K562 (cell line): ENCODE results near the gene AFF2. TPM values are rescaled to one million over a fixed set of nuclear protein-coding genes. Genes with fewer than 3 reads are reported as not detected.

ENCODE experiments used
- ATAC-seq: fragments of 200-7000 bp; cut with Tn5 transposase; 3 replicates; pipeline ENCODE4 v1.9.1; 2020; ENCODE audit warnings: moderate library complexity
- BruUV-seq: library from RNA; stranded (reverse); fragments of 400-500 nt; replicated peaks from 2 replicates; lab custom pipeline; 2021; lab: Mats Ljungman, UMichigan
- CTCF ChIA-PET: fragments of 300-600 bp; formaldehyde crosslinking; extraction: SDS; loops from one replicate; lab custom pipeline; 2021; ENCODE audit warnings: low intra/inter-chr PET ratio; lab: Yijun Ruan, JAX
- POLR2A ChIA-PET: fragments of 300-600, 350-650 bp; sonication (Branson Sonifier 250); formaldehyde crosslinking; extraction: SDS; loops from one replicate; lab custom pipeline; 2021; ENCODE audit warnings: antibody characterized with exemption, inconsistent platforms; lab: Yijun Ruan, JAX
- DNase-seq, 4 experiments: peaks; one replicate each; pipeline versions ENCODE4 v3.0.0 to v3.0.0-alpha.2; 2011 to 2018; ENCODE audit warnings: low spot score in 3 of 4, mixed read lengths in 3 of 4; ENCODE audit errors: extremely low read depth in 1 of 4
- FAIRE-seq: peaks from 2 replicates; lab custom pipeline; 2011; peaks lifted over from hg19 to GRCh38; lab: Jason Lieb, UNC
- H2AFZ ChIP-seq: 2 replicates; pipeline ENCODE4 v1.6.0; 2011; ENCODE audit warnings: low read depth, low read length, control low read depth, inconsistent platforms
- H3K27ac ChIP-seq: fragments of 200-600 bp; 3 replicates; pipeline ENCODE4 v1.8.0; 2011; ENCODE audit warnings: low read depth, mild to moderate bottlenecking, control low read depth, inconsistent platforms, low read length, moderate library complexity, mixed read lengths; ENCODE audit errors: extremely low read depth
- H3K27me3 ChIP-seq, 2 experiments: fragments of 300-600 bp in 1 of 2; 2 replicates in 1 of 2; 3 replicates in 1 of 2; pipeline versions ENCODE4 v1.6.0 to v1.8.0; 2011; ENCODE audit warnings: inconsistent platforms in 2 of 2, low read length in 2 of 2, mild to moderate bottlenecking in 1 of 2, mixed read lengths in 1 of 2, moderate library complexity in 1 of 2; ENCODE audit not compliant: control insufficient read depth in 2 of 2, insufficient read depth in 2 of 2
- H3K36me3 ChIP-seq: fragments of 300-600 bp; 3 replicates; pipeline ENCODE4 v1.8.0; 2011; ENCODE audit warnings: mild to moderate bottlenecking, low read length, inconsistent platforms; ENCODE audit not compliant: control insufficient read depth, insufficient read depth
- H3K4me1 ChIP-seq, 2 experiments: fragments of 200-600 bp in 1 of 2; replicated peaks in 1 of 2; 2 replicates in 1 of 2; 3 replicates in 1 of 2; pipeline versions ENCODE4 v1.5.1 to v1.8.0; 2011; ENCODE audit warnings: inconsistent platforms in 2 of 2, low read length in 2 of 2, mild to moderate bottlenecking in 1 of 2, mixed read lengths in 1 of 2, moderate library complexity in 1 of 2; ENCODE audit not compliant: control insufficient read depth in 2 of 2, insufficient read depth in 2 of 2
- H3K4me2 ChIP-seq: 2 replicates; pipeline ENCODE4 v1.6.1; 2011; ENCODE audit warnings: low read length, control low read depth, inconsistent platforms, mixed read lengths; ENCODE audit not compliant: insufficient read depth
- H3K4me3 ChIP-seq: fragments of 200-600 bp; sonication (generic), shearing (Covaris generic); 2 replicates; pipeline ENCODE4 v1.5.1; 2016; ENCODE audit warnings: control low read depth, inconsistent platforms
- H3K79me2 ChIP-seq: fragments of 200-600 bp; 3 replicates; pipeline ENCODE4 v1.8.0; 2011; ENCODE audit warnings: low read length, inconsistent platforms; ENCODE audit not compliant: control insufficient read depth, insufficient read depth
- H3K9ac ChIP-seq, 2 experiments: 2 replicates each; pipeline versions ENCODE4 v1.6.0 to v1.6.1; 2011; ENCODE audit warnings: low read depth in 2 of 2, low read length in 2 of 2, control low read depth in 1 of 2, inconsistent platforms in 1 of 2, mild to moderate bottlenecking in 1 of 2, mixed read lengths in 1 of 2; ENCODE audit not compliant: insufficient read depth in 1 of 2
- H3K9me1 ChIP-seq: one replicate; pipeline ENCODE4 v1.6.0; 2011; ENCODE audit warnings: inconsistent platforms, mild to moderate bottlenecking, low read length, moderate library complexity; ENCODE audit not compliant: control insufficient read depth, insufficient read depth
- H3K9me3 ChIP-seq: replicated peaks from 2 replicates; pipeline ENCODE4 v1.5.1; 2011; ENCODE audit warnings: low read depth, low read length, inconsistent platforms; ENCODE audit not compliant: control insufficient read depth, insufficient read depth
- H4K20me1 ChIP-seq: replicated peaks from 2 replicates; pipeline ENCODE4 v1.6.1; 2011; ENCODE audit warnings: low read length, inconsistent platforms, mixed read lengths; ENCODE audit not compliant: control insufficient read depth, insufficient read depth
- ARID1B ChIP-seq: fragments of 450-650 bp; IDR thresholded peaks from 2 replicates; pipeline ENCODE4 v1.6.1; 2016; ENCODE audit warnings: antibody characterized with exemption, mild to moderate bottlenecking, inconsistent platforms
- COPS2 ChIP-seq: fragments of 450-650 bp; conservative IDR thresholded peaks from 2 replicates; pipeline ENCODE4 v1.6.1; 2016; ENCODE audit warnings: mild to moderate bottlenecking, moderate library complexity
- CREBBP ChIP-seq: IDR thresholded peaks from one replicate; pipeline ENCODE4 v1.6.1; 2012; ENCODE audit warnings: low read depth, mild to moderate bottlenecking, control low read depth, inconsistent platforms, low read length
- EGR1 ChIP-seq: fragments of 450-650 bp; conservative IDR thresholded peaks from 2 replicates; pipeline ENCODE4 v1.6.1; 2017; ENCODE audit warnings: mild to moderate bottlenecking
- HDAC3 ChIP-seq: fragments of 450-650 bp; IDR thresholded peaks from 2 replicates; pipeline ENCODE4 v1.6.1; 2018; ENCODE audit warnings: borderline replicate concordance, mild to moderate bottlenecking, moderate library complexity; ENCODE audit not compliant: partially characterized antibody
- HMG20A ChIP-seq: fragments of 450-650 bp; formaldehyde crosslinking; conservative IDR thresholded peaks from 2 replicates; pipeline ENCODE4 v1.4.0; 2020; ENCODE audit warnings: mild to moderate bottlenecking, mixed read lengths
- HMGXB4 ChIP-seq: sonication (generic); formaldehyde crosslinking; IDR thresholded peaks from 2 replicates; pipeline ENCODE4 v1.8.1; 2023; ENCODE audit warnings: mild to moderate bottlenecking, missing genetic modification reagents
- HSF4 ChIP-seq: fragments of 250-450 bp; sonication (Bioruptor Pico); IDR thresholded peaks from 2 replicates; pipeline ENCODE4 v2.1.2; 2022; ENCODE audit warnings: mild to moderate bottlenecking, moderate library complexity, borderline replicate concordance
- L3MBTL2 ChIP-seq: fragments of 450-650 bp; IDR thresholded peaks from 2 replicates; pipeline ENCODE4 v1.6.1; 2016; ENCODE audit warnings: mild to moderate bottlenecking, moderate library complexity
- MTA3 ChIP-seq: fragments of 450-650 bp; formaldehyde crosslinking; IDR thresholded peaks from 2 replicates; pipeline ENCODE4 v1.6.1; 2017; ENCODE audit warnings: mild to moderate bottlenecking, borderline replicate concordance
- NFYB ChIP-seq: IDR thresholded peaks from 2 replicates; pipeline ENCODE4 v1.6.1; 2011; ENCODE audit warnings: mild to moderate bottlenecking, moderate library complexity; ENCODE audit not compliant: insufficient read length; ENCODE audit errors: extremely low read depth
- RFX1 ChIP-seq: fragments of 450-650 bp; IDR thresholded peaks from 2 replicates; pipeline ENCODE4 v1.6.1; 2016; ENCODE audit warnings: mild to moderate bottlenecking, moderate library complexity
- SMARCE1 ChIP-seq: fragments of 450-650 bp; IDR thresholded peaks from 2 replicates; pipeline ENCODE4 v1.7.1; 2016; ENCODE audit warnings: mild to moderate bottlenecking
- TEAD1 ChIP-seq, 2 experiments: fragments of 450-650 bp in 1 of 2; sonication (generic) in 1 of 2; formaldehyde crosslinking; IDR thresholded peaks; 2 replicates each; pipeline versions ENCODE4 v1.4.0 to v1.8.0; 2020 to 2022; ENCODE audit warnings: mild to moderate bottlenecking in 2 of 2, missing genetic modification reagents in 1 of 2
- U2AF1 ChIP-seq: fragments of 200-400 bp; formaldehyde crosslinking; optimal IDR thresholded peaks from 2 replicates; pipeline ENCODE3; 2017; ENCODE audit warnings: mild to moderate bottlenecking, low read depth, low read length, moderate library complexity
- ZNF175 ChIP-seq: fragments of 200-800 bp; sonication (Bioruptor generic); IDR thresholded peaks from 2 replicates; pipeline ENCODE4 v1.6.1; 2016; ENCODE audit warnings: low read depth, mild to moderate bottlenecking, missing genetic modification characterization, missing compliant biosample characterization
- ZNF239 ChIP-seq: fragments of 250-450 bp; sonication (Bioruptor Pico); IDR thresholded peaks from 2 replicates; pipeline ENCODE4 v1.4.0; 2020; ENCODE audit warnings: mild to moderate bottlenecking
- ZNF79 ChIP-seq: fragments of 250-450 bp; sonication (Bioruptor Pico); IDR thresholded peaks from 2 replicates; pipeline ENCODE4 v1.4.0; 2020; ENCODE audit warnings: low read depth, mild to moderate bottlenecking, moderate library complexity
- WGBS: fragments of 100-300 bp; shearing (Covaris generic); methylation state at CpG from one replicate; pipeline ENCODE4 v1.1.6; 2016; ENCODE audit warnings: low coverage, mixed read lengths; ENCODE audit not compliant: insufficient coverage; ENCODE audit errors: missing lambda C conversion rate; 5-methylcytosine and 5-hydroxymethylcytosine counted together
- in situ Hi-C: fragments of 300-500 bp; cut with MboI; formaldehyde crosslinking; loops from 4 replicates; pipeline ENCODE4 v1.15.0; 2018; ENCODE audit warnings: inconsistent platforms, mixed read lengths
- intact Hi-C: fragments of 100-400 bp; cut with micrococcal nuclease; formaldehyde crosslinking; loops from 2 replicates; pipeline ENCODE4 v1.14.2; 2022
- polyA plus RNA-seq, 8 experiments: library from polyadenylated mRNA; depleted of rRNA in 4 of 8; stranded (reverse) in 5 of 8; unstranded in 3 of 8; fragments of >200 nt; fragmentation: Nextera tagmentation in 2 of 8; fragmentation: Illumina TruSeq in 1 of 8; extraction: Ambion mirVana in 2 of 8; extraction: Trizol in 1 of 8; gene quantifications; 2 replicates each; pipeline versions ENCODE4 v1.2.1 to v1.2.3, GENCODE V29; 2011 to 2014; ENCODE audit warnings: inconsistent platforms in 1 of 8, missing spikeins in 1 of 8
- total RNA-seq, 7 experiments: library from RNA; depleted of rRNA in 6 of 7; stranded (reverse); fragments of >200 nt in 6 of 7; fragmentation: Illumina TruSeq in 2 of 7; extraction: Trizol in 2 of 7; gene quantifications; 2 replicates each; pipeline versions ENCODE4 v1.2.1 to v1.2.3, GENCODE V29; 2011 to 2021; ENCODE audit warnings: low replicate concordance in 1 of 7
- TF ChIP-seq, protein P1 (sequence below): fragments of 250-450 bp; sonication (Bioruptor Pico); IDR thresholded peaks from 2 replicates; pipeline ENCODE4 v1.5.0; 2021; ENCODE audit warnings: mild to moderate bottlenecking, moderate library complexity

AFF2 gene
- total and polyA plus RNA-seq, 9 of the 15 experiments (the other 6 are each of a cell fraction or from before 2014, with no cell fraction given), result 0.01 to 0.20 (median 0.07) TPM

GRCh38 chrX:148929686-148930085, 429.3 kb downstream of the AFF2 start:
- no peak for TF ChIP-seq ZNF79 (CRISPR knock-in tag)
- TF ChIP-seq HSF4 (CRISPR knock-in tag), result no peak
- TF ChIP-seq, protein P1, sequence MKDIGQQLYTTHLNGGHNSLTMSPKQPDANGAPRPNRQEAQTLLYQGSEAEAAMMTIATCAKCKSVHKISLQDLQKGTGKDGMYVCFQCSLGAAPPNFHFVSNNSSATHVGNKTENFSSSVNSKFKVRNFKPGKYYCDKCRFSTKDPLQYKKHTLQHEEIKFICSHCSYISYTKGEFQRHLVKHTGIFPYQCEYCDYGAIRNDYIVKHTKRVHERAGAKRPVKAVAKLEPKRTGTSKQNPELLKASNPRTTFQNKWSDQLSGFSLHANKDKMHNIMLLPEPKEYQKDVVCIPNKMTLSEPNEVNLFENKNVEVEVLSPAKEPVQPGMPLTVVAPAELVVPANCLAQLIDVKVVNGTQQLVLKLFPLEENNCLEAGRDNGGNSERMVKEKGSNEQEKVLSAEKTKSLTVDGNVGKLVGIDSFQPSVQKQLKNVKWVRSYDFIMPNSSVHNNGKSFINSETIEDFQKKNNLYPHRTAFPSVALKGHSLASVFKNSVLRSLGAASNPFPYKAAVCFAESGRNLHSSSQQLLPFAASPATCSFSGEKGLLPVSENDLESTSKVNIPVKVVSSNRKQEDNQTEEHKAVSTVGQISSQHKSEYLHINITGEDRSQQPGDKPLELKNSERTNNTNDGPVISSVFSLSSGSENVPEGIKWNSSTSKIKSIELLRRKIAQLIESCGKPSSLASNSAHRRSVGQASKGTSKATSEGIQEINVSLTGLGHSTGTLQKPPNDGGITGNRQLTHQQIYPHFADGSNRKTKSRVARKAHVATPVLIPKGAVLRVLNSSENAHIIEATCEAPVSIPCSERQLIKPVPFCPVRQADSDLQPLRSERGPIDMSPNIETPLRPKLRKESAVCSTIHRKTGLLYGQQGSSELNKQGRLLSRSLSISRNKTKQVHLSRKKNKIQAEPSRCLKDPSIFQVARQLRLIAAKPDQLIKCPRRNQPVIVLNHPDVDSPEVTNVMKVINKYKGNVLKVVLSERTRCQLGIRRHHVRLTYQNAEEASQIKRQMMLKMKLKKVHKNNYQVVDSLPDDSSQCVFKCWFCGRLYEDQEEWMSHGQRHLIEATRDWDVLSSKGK (CRISPR knock-in tag), result no peak
- no peak for TF ChIP-seq ARID1B
- no peak for TF ChIP-seq ZNF175 (CRISPR knock-in tag)
- no peak for TF ChIP-seq RFX1
- TF ChIP-seq HMGXB4 (CRISPR knock-in tag), result no peak
- TF ChIP-seq HDAC3, result no peak
- TF ChIP-seq L3MBTL2, result no peak
- TF ChIP-seq SMARCE1, result no peak
- TF ChIP-seq NFYB, result no peak
- no peak for TF ChIP-seq ZNF239 (CRISPR knock-in tag)
- no peak for TF ChIP-seq U2AF1
- no peak for TF ChIP-seq TEAD1 (CRISPR knock-in tag; IDR thresholded peaks at IDR 0.05)
- no peak for TF ChIP-seq EGR1
- TF ChIP-seq HMG20A (CRISPR knock-in tag), result no peak
- TF ChIP-seq MTA3, result no peak
- TF ChIP-seq CREBBP, result no peak
- no peak for TF ChIP-seq COPS2
- ChIA-PET POLR2A (no interaction called here), CTCF (no interaction called here)
- H3K9ac ChIP-seq, result no peak overlapping the region
- H3K27ac ChIP-seq, result no peak overlapping the region
- no peaks in the 10 kb centered on the region for H4K20me1 ChIP-seq
- H3K9me3 ChIP-seq, result no peaks in the 10 kb centered on the region
- H3K4me1 ChIP-seq, result no peaks in the 10 kb centered on the region
- no peaks in the 10 kb centered on the region for H3K36me3 ChIP-seq
- intact Hi-C loops (no loop called here), in situ Hi-C loops (no loop called here)
- no peak overlapping the region for H2AFZ ChIP-seq
- H3K4me2 ChIP-seq, result no peak overlapping the region
- no peaks in the 10 kb centered on the region for H3K27me3 ChIP-seq
- no peaks in the 10 kb centered on the region for H3K9me1 ChIP-seq
- H3K79me2 ChIP-seq, result no peaks in the 10 kb centered on the region
- BruUV-seq, result no TSS peak
- FAIRE-seq, result no peak
- no peak overlapping the region for H3K4me3 ChIP-seq
- WGBS, result 0% methylated on average over 2 of the region's 3 CpGs
- no peak for ATAC-seq
- DNase-seq, result no peak
